Fibroblast of the aortic adventitia (primary cell): ENCODE results near the gene CD2AP. TPM values are rescaled to one million over a fixed set of nuclear protein-coding genes. Genes with fewer than 3 reads are reported as not detected.
"Not testable (repeated sequence)": the region's sequence is repeated elsewhere in the genome, so short reads cannot be mapped to it uniquely, and the experiment has no call there.

ENCODE experiments used
- DNase-seq: peaks from one replicate; pipeline ENCODE4 v3.0.0-alpha.2; 2010; ENCODE audit warnings: low read depth
- H3K4me3 ChIP-seq: 2 replicates; pipeline ENCODE4 v1.5.1; 2011; ENCODE audit warnings: low read depth, mild to moderate bottlenecking, control low read depth, low read length, moderate library complexity
- CTCF ChIP-seq: IDR thresholded peaks from 2 replicates; pipeline ENCODE4 v1.5.1; 2011; ENCODE audit warnings: mild to moderate bottlenecking, low read length, control low read depth, inconsistent platforms; ENCODE audit not compliant: insufficient read depth
- total RNA-seq: library from RNA; depleted of rRNA; stranded (reverse); fragments of >200 nt; gene quantifications from 2 replicates; pipeline ENCODE4 v1.2.3, GENCODE V29; 2012; ENCODE audit warnings: low replicate concordance

The CD2AP gene
- total RNA-seq, 1 donor = 33.3 TPM

- DNase-seq = no peak
- TF ChIP-seq CTCF = no peak
Observed at GRCh38 chr6:47437592-47437991, 40.0 kb upstream of the CD2AP start.

GRCh38 chr6:47438481-47439347, 38.9 kb upstream of the CD2AP start:
- TF ChIP-seq CTCF = no peak
- no peak overlapping the region for H3K4me3 ChIP-seq
- no peak for DNase-seq

More at GRCh38 chr6:47437592-47437991, 40.0 kb upstream of the CD2AP start:
- no peak overlapping the region for H3K4me3 ChIP-seq

- TF ChIP-seq CTCF = no peak
- no peak for DNase-seq
- H3K4me3 ChIP-seq = no peak overlapping the region
Observed at GRCh38 chr6:47439348-47439668, 38.3 kb upstream of the CD2AP start.

- TF ChIP-seq CTCF = no peak
- H3K4me3 ChIP-seq = no peak overlapping the region
- no peak for DNase-seq
Observed at GRCh38 chr6:47440719-47441118, 36.9 kb upstream of the CD2AP start.

- DNase-seq, H3K4me3 ChIP-seq: not testable (repeated sequence)
Observed at GRCh38 chr6:47444964-47445363, 32.6 kb upstream of the CD2AP start.

GRCh38 chr6:47446669-47447330, 30.8 kb upstream of the CD2AP start:
- H3K4me3 ChIP-seq = no peak overlapping the region
- no peak for TF ChIP-seq CTCF
- DNase-seq = no peak

GRCh38 chr6:47447722-47448121, 29.9 kb upstream of the CD2AP start:
- DNase-seq = no peak
- TF ChIP-seq CTCF = no peak
- no peak overlapping the region for H3K4me3 ChIP-seq
